Effector CD8-positive, alpha-beta T cell (primary cell): ENCODE measurements around the gene ATPAF1.

Source experiments
- DNase-seq: peaks from one replicate; lab custom pipeline; 2025; lab: John Stamatoyannopoulos, UW

The ATPAF1 gene

GRCh38 chr1:46587069-46587468, 81.1 kb downstream of the ATPAF1 start:
- no peak for DNase-seq

DNA sequence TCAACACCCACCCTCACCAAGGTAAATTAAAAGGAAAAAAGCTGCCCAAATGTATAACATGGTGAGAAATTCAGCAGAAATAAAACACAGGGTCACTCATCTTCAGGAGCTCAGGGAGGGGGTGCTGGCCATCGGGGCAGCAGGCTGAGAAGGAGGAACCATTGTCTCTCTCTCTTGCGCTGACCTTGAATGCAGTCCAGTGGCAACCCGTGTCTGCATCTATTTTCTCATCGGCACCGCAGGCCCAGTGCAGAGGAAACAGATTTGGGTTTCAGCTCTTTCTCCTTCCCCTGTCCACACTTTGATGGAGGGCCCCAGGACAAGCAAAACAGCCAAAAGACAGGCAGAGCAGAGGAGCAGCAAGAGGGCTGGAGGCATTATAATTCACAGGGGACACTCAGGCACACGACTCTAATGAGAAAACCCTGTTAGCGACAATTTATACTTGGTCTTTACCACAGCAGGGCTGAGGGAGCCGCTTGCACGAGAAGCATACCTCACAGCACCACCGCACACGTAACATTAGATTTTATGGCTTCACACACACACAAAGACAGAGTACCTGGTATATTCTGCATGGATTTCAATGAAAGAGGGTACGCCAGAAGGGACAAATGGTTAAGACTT, 82.7 kb downstream of the ATPAF1 start:
- DNase-seq = no peak

DNA sequence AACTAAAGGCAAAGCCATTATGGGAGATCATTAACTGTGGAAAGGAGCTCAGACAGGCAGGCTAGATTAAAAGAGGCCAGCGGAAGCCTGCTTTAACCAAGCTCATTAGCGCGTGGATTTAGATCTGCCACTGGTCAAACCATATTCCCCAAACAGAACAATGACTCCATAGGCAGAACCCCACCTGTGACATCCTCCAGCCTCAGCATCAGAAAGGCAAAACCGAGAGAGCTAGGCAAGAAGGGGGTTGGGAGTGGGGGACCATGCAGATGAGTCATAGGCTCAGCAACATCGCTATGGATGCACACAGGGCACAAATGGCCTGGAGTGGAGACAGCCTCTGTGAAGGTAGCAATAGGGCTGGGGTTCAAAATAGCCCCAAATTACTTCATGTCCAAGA, 84.7 kb downstream of the ATPAF1 start:
- no peak for DNase-seq

DNA sequence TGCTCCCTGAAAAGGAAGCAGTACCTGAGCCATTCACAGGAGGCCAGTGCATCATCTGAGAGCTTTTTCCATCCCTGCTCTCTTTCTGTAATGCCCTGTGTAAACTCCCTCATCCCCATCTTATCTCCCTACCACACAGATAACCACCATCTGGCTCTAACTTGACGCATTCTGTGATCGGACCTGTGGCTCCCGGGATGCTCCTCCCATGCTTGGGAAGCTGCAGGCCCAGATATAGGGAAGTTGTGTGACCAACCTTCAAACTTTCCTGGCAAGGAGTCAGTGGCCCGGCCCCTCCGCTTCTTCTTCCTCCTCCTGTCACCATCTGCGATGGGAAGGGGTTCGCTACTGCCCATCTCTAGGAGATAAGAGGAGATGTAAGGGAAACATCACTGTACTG, 85.2 kb downstream of the ATPAF1 start:
- no peak for DNase-seq
